Endothelial cell of umbilical vein (primary cell): ENCODE data around the gene DOC2B. TPM values are rescaled to one million over a fixed set of nuclear protein-coding genes. Genes with fewer than 3 reads are reported as not detected.
A peak's percentile ranks its signal among the peaks of the same experiment; 100 is the strongest.

Source experiments
- Bru-seq: library from RNA; stranded (reverse); fragments of 400-500 nt; gene quantifications from one replicate; lab custom pipeline; 2021; lab: Mats Ljungman, UMichigan
- BruChase-seq, 2 experiments: library from RNA; stranded (reverse); fragments of 400-500 nt; gene quantifications; one replicate each; lab custom pipeline; 2021; lab: Mats Ljungman, UMichigan
- BruUV-seq: library from RNA; stranded (reverse); fragments of 400-500 nt; replicated peaks from 2 replicates; lab custom pipeline; 2021; lab: Mats Ljungman, UMichigan
- CTCF ChIA-PET: fragments of 300-600, 350-600 bp; sonication (Branson Sonifier 250); formaldehyde crosslinking; loops from one replicate; lab custom pipeline; 2021; ENCODE audit warnings: antibody characterized with exemption, inconsistent platforms; lab: Charles Lee
- POLR2A ChIA-PET: fragments of 300-600, 350-600 bp; sonication (Branson Sonifier 250); formaldehyde crosslinking; loops from one replicate; lab custom pipeline; 2021; ENCODE audit warnings: antibody characterized with exemption, inconsistent platforms; lab: Charles Lee
- DNase-seq: peaks from one replicate; pipeline ENCODE4 v3.0.0-alpha.2; 2011; ENCODE audit warnings: low read depth, low spot score
- FAIRE-seq: peaks from 2 replicates; lab custom pipeline; 2011; peaks lifted over from hg19 to GRCh38; lab: Jason Lieb, UNC
- H2AFZ ChIP-seq: 2 replicates; pipeline ENCODE4 v1.6.0; 2012; ENCODE audit warnings: low read depth, low read length, control low read depth, inconsistent platforms
- H3K27ac ChIP-seq: 2 replicates; pipeline ENCODE4 v1.5.1; 2011; ENCODE audit warnings: low read depth, mild to moderate bottlenecking, control low read depth, low read length, moderate library complexity; ENCODE audit not compliant: insufficient read depth
- H3K27me3 ChIP-seq, 2 experiments: 2 replicates each; pipeline versions ENCODE4 v1.6.0 to v1.6.1; 2011; ENCODE audit warnings: low read length in 2 of 2, mixed read lengths in 1 of 2; ENCODE audit not compliant: control insufficient read depth in 2 of 2, insufficient read depth in 2 of 2
- H3K36me3 ChIP-seq, 2 experiments: 2 replicates in 1 of 2; 3 replicates in 1 of 2; pipeline ENCODE4 v1.5.1; 2011; ENCODE audit warnings: low read length in 2 of 2, mild to moderate bottlenecking in 1 of 2, moderate library complexity in 1 of 2; ENCODE audit not compliant: control insufficient read depth in 2 of 2, insufficient read depth in 2 of 2; ENCODE audit errors: extremely low read depth in 1 of 2
- H3K4me1 ChIP-seq: 3 replicates; pipeline ENCODE4 v1.5.1; 2011; ENCODE audit warnings: mild to moderate bottlenecking, low read length; ENCODE audit not compliant: control insufficient read depth, insufficient read depth; ENCODE audit errors: extremely low read depth
- H3K4me2 ChIP-seq: 2 replicates; pipeline ENCODE4 v1.6.1; 2011; ENCODE audit warnings: low read length, control low read depth, mixed read lengths; ENCODE audit not compliant: insufficient read depth
- H3K4me3 ChIP-seq, 3 experiments: fragments of 200-600 bp in 1 of 3; sonication (generic), shearing (Covaris generic) in 1 of 3; replicated peaks in 1 of 3; 2 replicates each; pipeline ENCODE4 v1.5.1; 2011 to 2016; ENCODE audit warnings: control low read depth in 3 of 3, low read length in 3 of 3, mild to moderate bottlenecking in 2 of 3, inconsistent platforms in 1 of 3, low read depth in 1 of 3, moderate library complexity in 1 of 3; ENCODE audit not compliant: insufficient read depth in 1 of 3
- H3K79me2 ChIP-seq: 2 replicates; pipeline ENCODE4 v1.6.0; 2012; ENCODE audit warnings: low read length, inconsistent platforms; ENCODE audit not compliant: control insufficient read depth, insufficient read depth
- H3K9ac ChIP-seq: replicated peaks from 2 replicates; pipeline ENCODE3; 2011; ENCODE audit warnings: low read length, control low read depth; ENCODE audit not compliant: insufficient read depth; ENCODE audit errors: extremely low read depth
- H3K9me1 ChIP-seq: replicated peaks from 3 replicates; pipeline ENCODE4 v1.6.0; 2011; ENCODE audit warnings: mild to moderate bottlenecking, low read length; ENCODE audit not compliant: control insufficient read depth, insufficient read depth; ENCODE audit errors: extremely low read depth
- H3K9me3 ChIP-seq: replicated peaks from 2 replicates; pipeline ENCODE4 v1.5.1; 2012; ENCODE audit warnings: low read length, inconsistent platforms; ENCODE audit not compliant: control insufficient read depth, insufficient read depth
- H4K20me1 ChIP-seq: replicated peaks from 2 replicates; pipeline ENCODE3; 2011; ENCODE audit warnings: mild to moderate bottlenecking, low read length; ENCODE audit not compliant: control insufficient read depth, insufficient read depth; ENCODE audit errors: extremely low read depth
- EZH2 ChIP-seq: IDR thresholded peaks from 2 replicates; pipeline ENCODE4 v1.6.1; 2012; ENCODE audit warnings: borderline replicate concordance, low read depth, mild to moderate bottlenecking, moderate library complexity, low read length, inconsistent platforms; ENCODE audit not compliant: severe bottlenecking
- FOS ChIP-seq: IDR thresholded peaks from 2 replicates; pipeline ENCODE4 v1.6.1; 2011; ENCODE audit warnings: mild to moderate bottlenecking, low read length, moderate library complexity, borderline replicate concordance; ENCODE audit not compliant: insufficient read depth
- MYC ChIP-seq: IDR thresholded peaks from one replicate; pipeline ENCODE4 v1.6.1; 2011; ENCODE audit warnings: mild to moderate bottlenecking, low read depth, low read length
- dilution Hi-C: fragments of 300-500 bp; cut with MboI; formaldehyde crosslinking; loops from one replicate; pipeline ENCODE4 v1.15.0; 2019; ENCODE audit warnings: low sequenced_read_pairs; ENCODE audit not compliant: extremely low pct_ligation_motif_present
- intact Hi-C: fragments of 100-400 bp; cut with micrococcal nuclease; formaldehyde crosslinking; loops from one replicate; pipeline ENCODE4 v1.10.0; 2022
- long read RNA-seq: library from polyadenylated mRNA; stranded (forward); transcript quantifications from one replicate; pipeline ENCODE4 v2.0.0, GENCODE V29; 2021
- polyA minus RNA-seq, 3 experiments: library from RNA; depleted of rRNA, polyadenylated mRNA; stranded (reverse); fragments of >200 nt; gene quantifications; 1 replicate in 1 of 3; 2 replicates in 2 of 3; pipeline ENCODE4 v1.2.3, GENCODE V29; 2011
- polyA plus RNA-seq, 4 experiments: library from polyadenylated mRNA; depleted of rRNA in 3 of 4; stranded (reverse) in 3 of 4; unstranded in 1 of 4; fragments of >200 nt; gene quantifications; 2 replicates each; pipeline versions ENCODE4 v1.2.1 to v1.2.3, GENCODE V29; 2011 to 2012; ENCODE audit warnings: missing spikeins in 1 of 4
- total RNA-seq: library from RNA; stranded (reverse); gene quantifications from 2 replicates; pipeline ENCODE4 v1.2.3, GENCODE V29; 2021
- TF ChIP-seq, protein P1 (sequence below): IDR thresholded peaks from 2 replicates; pipeline ENCODE4 v1.6.1; 2011; ENCODE audit not compliant: insufficient read depth, insufficient read length
- TF ChIP-seq, protein P2 (sequence below), 2 donors: IDR thresholded peaks; 1 replicate in 1 of 2; 2 replicates in 1 of 2; pipeline ENCODE4 v1.5.1; 2011; ENCODE audit warnings: low read length in 2 of 2, mild to moderate bottlenecking in 2 of 2, moderate library complexity in 2 of 2, control low read depth in 1 of 2, inconsistent platforms in 1 of 2, low read depth in 1 of 2; ENCODE audit not compliant: insufficient read depth in 1 of 2; ENCODE audit errors: extremely low read depth in 1 of 2

DOC2B gene
- 0.05 and 0.22 TPM in 2 replicates for total RNA-seq
- polyA plus RNA-seq = 0.10 and 0.22 TPM in 2 replicates
- 0.23 and 0.24 TPM in 2 replicates for polyA plus RNA-seq (2011; cell fraction: cytosol; rRNA removed)
- polyA plus RNA-seq (2011; cell fraction: nucleus; rRNA removed) = 0.07 and 0.24 TPM in 2 replicates
- polyA plus RNA-seq (2012) = 0.90 and 3.7 TPM in 2 replicates
- polyA minus RNA-seq = 0.04 and 0.15 TPM in 2 replicates
- polyA minus RNA-seq (2011; cell fraction: cytosol; rRNA and poly(A)+ RNA removed) = not detected
- polyA minus RNA-seq (2011; cell fraction: nucleus; rRNA and poly(A)+ RNA removed) = 0.14 TPM in 1 of 2 replicates, not detected in the other
- Bru-seq, nascent RNA = percentile 12 among the genes with signal in this experiment
- BruChase-seq, experiment 1, labeled RNA remaining after a 6-hour chase = percentile 9 among the genes with signal in this experiment
- percentile 11 among the genes with signal in this experiment for BruChase-seq, experiment 2, labeled RNA remaining after a 2-hour chase
- long read RNA-seq = 0 reads

DNA sequence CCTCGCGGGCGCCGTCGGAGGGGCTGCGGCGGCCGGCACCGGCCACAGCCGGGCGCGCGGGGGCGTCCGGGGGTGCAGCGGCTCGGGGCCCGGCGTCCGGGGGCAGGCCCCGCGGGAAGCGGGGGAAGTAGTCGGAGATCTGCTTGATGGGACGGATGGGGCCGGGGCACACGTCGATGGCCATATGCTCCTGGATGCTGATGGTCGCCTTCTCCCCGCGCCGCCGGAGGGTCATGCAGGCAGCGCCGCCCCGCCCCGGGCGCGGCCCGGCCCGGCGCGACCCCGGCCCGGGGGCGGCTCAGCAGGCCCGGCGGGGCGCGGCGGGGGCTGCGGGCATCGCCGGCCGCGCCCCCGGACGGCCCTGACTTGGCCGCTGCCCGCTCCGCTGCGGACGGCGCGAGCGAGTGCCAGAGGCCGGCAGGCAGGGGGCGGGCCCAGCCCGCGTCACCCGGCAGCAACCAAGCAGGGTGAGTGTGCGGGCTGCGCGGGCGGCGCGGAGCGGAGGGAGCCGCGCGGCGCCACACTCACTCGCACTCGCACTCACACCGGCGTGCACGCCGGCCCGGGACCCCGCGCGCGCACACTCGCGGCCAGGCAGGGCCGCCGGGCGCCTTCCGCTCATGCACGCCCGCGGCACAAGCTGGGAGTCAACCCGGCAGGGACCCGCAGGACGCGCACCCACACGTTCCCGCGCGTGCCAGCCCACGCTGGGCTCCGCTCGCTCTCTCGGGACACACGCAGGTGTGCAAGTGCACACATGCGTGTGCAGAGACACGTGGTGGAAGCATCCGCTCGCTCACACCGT is at the start of gene DOC2B:
DOC2B (minus strand) TSS at position 406 of the 805 bp plus-strand sequence; CDS start at position 235, 171 bp downstream.
- BruUV-seq = no TSS peak
- TF ChIP-seq, protein P1, sequence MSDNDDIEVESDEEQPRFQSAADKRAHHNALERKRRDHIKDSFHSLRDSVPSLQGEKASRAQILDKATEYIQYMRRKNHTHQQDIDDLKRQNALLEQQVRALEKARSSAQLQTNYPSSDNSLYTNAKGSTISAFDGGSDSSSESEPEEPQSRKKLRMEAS = peak; percentile 45
- TF ChIP-seq EZH2 (peak; percentile 43), FOS (no peak), MYC (no peak)
- TF ChIP-seq, protein P2, sequence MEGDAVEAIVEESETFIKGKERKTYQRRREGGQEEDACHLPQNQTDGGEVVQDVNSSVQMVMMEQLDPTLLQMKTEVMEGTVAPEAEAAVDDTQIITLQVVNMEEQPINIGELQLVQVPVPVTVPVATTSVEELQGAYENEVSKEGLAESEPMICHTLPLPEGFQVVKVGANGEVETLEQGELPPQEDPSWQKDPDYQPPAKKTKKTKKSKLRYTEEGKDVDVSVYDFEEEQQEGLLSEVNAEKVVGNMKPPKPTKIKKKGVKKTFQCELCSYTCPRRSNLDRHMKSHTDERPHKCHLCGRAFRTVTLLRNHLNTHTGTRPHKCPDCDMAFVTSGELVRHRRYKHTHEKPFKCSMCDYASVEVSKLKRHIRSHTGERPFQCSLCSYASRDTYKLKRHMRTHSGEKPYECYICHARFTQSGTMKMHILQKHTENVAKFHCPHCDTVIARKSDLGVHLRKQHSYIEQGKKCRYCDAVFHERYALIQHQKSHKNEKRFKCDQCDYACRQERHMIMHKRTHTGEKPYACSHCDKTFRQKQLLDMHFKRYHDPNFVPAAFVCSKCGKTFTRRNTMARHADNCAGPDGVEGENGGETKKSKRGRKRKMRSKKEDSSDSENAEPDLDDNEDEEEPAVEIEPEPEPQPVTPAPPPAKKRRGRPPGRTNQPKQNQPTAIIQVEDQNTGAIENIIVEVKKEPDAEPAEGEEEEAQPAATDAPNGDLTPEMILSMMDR (IDR thresholded peaks at IDR 0.05; ENCODE audit: extremely low read depth in 1 of 2, insufficient read depth in 1 of 2, low read depth in 1 of 2, low read length in 2 of 2) = peak in 1 of 2 donors; percentile 17
- Histone ChIP-seq H3K79me2 (no peaks in the 10 kb centered on the region), H3K4me1 (no peaks in the 10 kb centered on the region), H3K36me3 (no peaks in the 10 kb centered on the region), H3K27ac (no peak within 1 kb of the TSS), H3K9ac (no peak within 1 kb of the TSS), H3K4me3 (peak within 1 kb of the TSS in 1 of 3 experiments; percentile 3), H3K9me1 (no peaks in the 10 kb centered on the region), H3K9me3 (no peaks in the 10 kb centered on the region), H3K27me3 (peaks cover 44 to 47% of the 10 kb centered on the region in 2 experiments), H4K20me1 (no peaks in the 10 kb centered on the region), H3K4me2 (no peak within 1 kb of the TSS), H2AFZ (no peak within 1 kb of the TSS)
- intact Hi-C loops = no loop called here
- dilution Hi-C loops = no loop called here
- POLR2A ChIA-PET = no interaction called here
- DNase-seq (peak; percentile 42), FAIRE-seq (no peak)
- CTCF ChIA-PET = interaction anchor here (1.2 to 1.3 kb wide), 2 partner anchors 204 to 231 kb away, joined by 3 read pairs; no protein-coding TSS in a partner anchor
